ENCODE measurements around the gene LAMA2.

The LAMA2 gene

GRCh38 chr6:128993166-128993565 is 110.2 kb downstream of the LAMA2 start:
- Histone ChIP-seq H3K4me1 (ENCODE audit: low read length) (no peaks in the 10 kb centered on the region), H3K9me3 (ENCODE audit: insufficient read depth, low read length) (no peaks in the 10 kb centered on the region), H3K79me2 (ENCODE audit: low read length) (no peaks in the 10 kb centered on the region), H3K27ac (ENCODE audit: low read length) (no peak overlapping the region), H2AFZ (ENCODE audit: low read depth, low read length) (no peak overlapping the region), H4K20me1 (ENCODE audit: insufficient read depth, low read length) (no peaks in the 10 kb centered on the region), H3K27me3 (ENCODE audit: low read depth, low read length) (no peaks in the 10 kb centered on the region), H3K36me3 (replicated peaks; ENCODE audit: low read depth, low read length) (no peaks in the 10 kb centered on the region), H3K4me2 (ENCODE audit: low read length) (no peak overlapping the region), H3K4me3 (ENCODE audit: low read length) (no peak overlapping the region), H3K9ac (ENCODE audit: low read length) (no peak overlapping the region)
- TF ChIP-seq CTCF (IDR thresholded peaks at IDR 0.05; ENCODE audit: low read depth, low read length) = no peak
- no peak for TF ChIP-seq EZH2phosphoT487 (IDR thresholded peaks at IDR 0.05; ENCODE audit: low read depth)

GRCh38 chr6:128997880-128998279 is 114.9 kb downstream of the LAMA2 start:
- no peak for TF ChIP-seq CTCF (IDR thresholded peaks at IDR 0.05; ENCODE audit: low read depth, low read length)
- TF ChIP-seq EZH2phosphoT487 (IDR thresholded peaks at IDR 0.05; ENCODE audit: low read depth) = no peak
- H3K36me3 ChIP-seq (replicated peaks; ENCODE audit: low read depth, low read length) = no peaks in the 10 kb centered on the region
- no peaks in the 10 kb centered on the region for H3K27me3 ChIP-seq (ENCODE audit: low read depth, low read length)

GRCh38 chr6:129006724-129007514 is 124.0 kb downstream of the LAMA2 start:
- no peak overlapping the region for H3K27ac ChIP-seq (ENCODE audit: low read length)
- H3K4me2 ChIP-seq (ENCODE audit: low read length) = no peak overlapping the region
- no peak overlapping the region for H3K4me3 ChIP-seq (ENCODE audit: low read length)
- H4K20me1 ChIP-seq (ENCODE audit: insufficient read depth, low read length) = no peaks in the 10 kb centered on the region
- H3K9me3 ChIP-seq (ENCODE audit: insufficient read depth, low read length) = no peaks in the 10 kb centered on the region
- H2AFZ ChIP-seq (ENCODE audit: low read depth, low read length) = no peak overlapping the region
- no peaks in the 10 kb centered on the region for H3K79me2 ChIP-seq (ENCODE audit: low read length)
- H3K4me1 ChIP-seq (ENCODE audit: low read length) = no peaks in the 10 kb centered on the region
- H3K27me3 ChIP-seq (ENCODE audit: low read depth, low read length) = no peaks in the 10 kb centered on the region
- no peaks in the 10 kb centered on the region for H3K36me3 ChIP-seq (replicated peaks; ENCODE audit: low read depth, low read length)
- H3K9ac ChIP-seq (ENCODE audit: low read length) = no peak overlapping the region
- TF ChIP-seq EZH2phosphoT487 (IDR thresholded peaks at IDR 0.05; ENCODE audit: low read depth) (no peak), CTCF (IDR thresholded peaks at IDR 0.05; ENCODE audit: low read depth, low read length) (no peak)

More at GRCh38 chr6:128997880-128998279, 114.9 kb downstream of the LAMA2 start:
- no peak overlapping the region for H3K9ac ChIP-seq (ENCODE audit: low read length)
- H3K4me2 ChIP-seq (ENCODE audit: low read length) = no peak overlapping the region
- H2AFZ ChIP-seq (ENCODE audit: low read depth, low read length) = no peak overlapping the region
- H3K9me3 ChIP-seq (ENCODE audit: insufficient read depth, low read length) = no peaks in the 10 kb centered on the region
- H3K27ac ChIP-seq (ENCODE audit: low read length) = no peak overlapping the region
- H3K4me1 ChIP-seq (ENCODE audit: low read length) = no peaks in the 10 kb centered on the region
- H4K20me1 ChIP-seq (ENCODE audit: insufficient read depth, low read length) = no peaks in the 10 kb centered on the region
- H3K79me2 ChIP-seq (ENCODE audit: low read length) = no peaks in the 10 kb centered on the region
- H3K4me3 ChIP-seq (ENCODE audit: low read length) = no peak overlapping the region

GRCh38 chr6:129007701-129008373 is 124.9 kb downstream of the LAMA2 start:
- no peaks in the 10 kb centered on the region for H3K27me3 ChIP-seq (ENCODE audit: low read depth, low read length)
- H3K4me1 ChIP-seq (ENCODE audit: low read length) = no peaks in the 10 kb centered on the region
- no peaks in the 10 kb centered on the region for H3K36me3 ChIP-seq (replicated peaks; ENCODE audit: low read depth, low read length)
- H2AFZ ChIP-seq (ENCODE audit: low read depth, low read length) = no peak overlapping the region
- no peak overlapping the region for H3K27ac ChIP-seq (ENCODE audit: low read length)
- no peak for TF ChIP-seq CTCF (IDR thresholded peaks at IDR 0.05; ENCODE audit: low read depth, low read length)
- no peak overlapping the region for H3K4me3 ChIP-seq (ENCODE audit: low read length)
- no peaks in the 10 kb centered on the region for H3K79me2 ChIP-seq (ENCODE audit: low read length)
- H3K9ac ChIP-seq (ENCODE audit: low read length) = no peak overlapping the region
- no peak overlapping the region for H3K4me2 ChIP-seq (ENCODE audit: low read length)
- no peaks in the 10 kb centered on the region for H3K9me3 ChIP-seq (ENCODE audit: insufficient read depth, low read length)
- no peaks in the 10 kb centered on the region for H4K20me1 ChIP-seq (ENCODE audit: insufficient read depth, low read length)
